ENCODE measurements around the gene CDC42BPB. TPM values are rescaled to one million over a fixed set of nuclear protein-coding genes. Genes with fewer than 3 reads are reported as not detected.

CDC42BPB gene
- total RNA-seq, 1 donor from 2014 or later, result 105 TPM

GRCh38 chr14:102910442-102910841, 146.9 kb downstream of the CDC42BPB start:
- Histone ChIP-seq H3K27me3 (no peaks in the 10 kb centered on the region), H3K27ac (no peak overlapping the region), H3K36me3 (peaks cover 0 to 21% of the 10 kb centered on the region in 2 donors), H3K4me3 (no peak overlapping the region), H3K4me1 (no peaks in the 10 kb centered on the region), H3K9me3 (no peaks in the 10 kb centered on the region)
- TF ChIP-seq CTCF (IDR thresholded peaks at IDR 0.05), result no peak
- no peak for TF ChIP-seq POLR2A (IDR thresholded peaks at IDR 0.05)
- TF ChIP-seq POLR2AphosphoS5 (IDR thresholded peaks at IDR 0.05; ENCODE audit: insufficient read depth in 1 of 2, low read depth in 1 of 2), result no peak
- intact Hi-C loops (cut with DNase I), result loop anchor here (10.0 kb wide), 1 partner anchor 136 kb away; the partner anchor contains the start of gene TRAF3
- no peak for DNase-seq (ENCODE audit: extremely low spot score in 2 of 2)

- intact Hi-C loops (cut with DNase I), result loop anchor here (10.0 kb wide), 1 partner anchor 135 kb away; the partner anchor contains the start of gene TRAF3
- DNase-seq (ENCODE audit: extremely low spot score in 2 of 2), result no peak
- H3K4me3 ChIP-seq, result no peak overlapping the region
- H3K9me3 ChIP-seq, result no peaks in the 10 kb centered on the region
- no peaks in the 10 kb centered on the region for H3K27me3 ChIP-seq
- peaks cover 0 to 26% of the 10 kb centered on the region in 2 donors for H3K36me3 ChIP-seq
- H3K4me1 ChIP-seq, result no peaks in the 10 kb centered on the region
- no peak overlapping the region for H3K27ac ChIP-seq
- no peak for TF ChIP-seq POLR2A (IDR thresholded peaks at IDR 0.05)
- no peak for TF ChIP-seq CTCF (IDR thresholded peaks at IDR 0.05)
- no peak for TF ChIP-seq POLR2AphosphoS5 (IDR thresholded peaks at IDR 0.05; ENCODE audit: insufficient read depth in 1 of 2, low read depth in 1 of 2)
Measured at GRCh38 chr14:102909911-102910310, 147.4 kb downstream of the CDC42BPB start.

- no peak for DNase-seq (ENCODE audit: extremely low spot score in 2 of 2)
- no peak for TF ChIP-seq CTCF (IDR thresholded peaks at IDR 0.05)
- no peak for TF ChIP-seq POLR2A (IDR thresholded peaks at IDR 0.05)
- TF ChIP-seq POLR2AphosphoS5 (IDR thresholded peaks at IDR 0.05; ENCODE audit: insufficient read depth in 1 of 2, low read depth in 1 of 2), result no peak
- intact Hi-C loops (cut with DNase I), result no loop called here
- H3K4me3 ChIP-seq, result no peak overlapping the region
- H3K4me1 ChIP-seq, result no peaks in the 10 kb centered on the region
- H3K9me3 ChIP-seq, result no peaks in the 10 kb centered on the region
- no peak overlapping the region for H3K27ac ChIP-seq
- H3K27me3 ChIP-seq, result no peaks in the 10 kb centered on the region
- H3K36me3 ChIP-seq, result peaks cover 0 to 28% of the 10 kb centered on the region in 2 donors
Measured at GRCh38 chr14:102909462-102909861, 147.9 kb downstream of the CDC42BPB start.

GRCh38 chr14:102908766-102909455, 148.4 kb downstream of the CDC42BPB start:
- intact Hi-C loops (cut with DNase I), result no loop called here
- H3K4me1 ChIP-seq, result no peaks in the 10 kb centered on the region
- H3K36me3 ChIP-seq, result peaks cover 0 to 31% of the 10 kb centered on the region in 2 donors
- H3K27ac ChIP-seq, result no peak overlapping the region
- H3K4me3 ChIP-seq, result no peak overlapping the region
- no peak for DNase-seq (ENCODE audit: extremely low spot score in 2 of 2)
- TF ChIP-seq CTCF (IDR thresholded peaks at IDR 0.05) (no peak), POLR2A (IDR thresholded peaks at IDR 0.05) (no peak), POLR2AphosphoS5 (IDR thresholded peaks at IDR 0.05; ENCODE audit: insufficient read depth in 1 of 2, low read depth in 1 of 2) (no peak)
- H3K9me3 ChIP-seq, result no peaks in the 10 kb centered on the region
- H3K27me3 ChIP-seq, result no peaks in the 10 kb centered on the region

Data from vagina (tissue), 2 donors.